BE2C (cell line): ENCODE results near the gene FOXO1.

ENCODE experiments used
- DNase-seq: peaks from one replicate; pipeline ENCODE4 v3.0.0-alpha.2; 2020
- H3K27me3 ChIP-seq: fragments of 250-450 bp; sonication (Bioruptor Pico); 2 replicates; pipeline ENCODE4 v1.5.1; 2020; ENCODE audit warnings: mild to moderate bottlenecking
- H3K36me3 ChIP-seq: fragments of 250-450 bp; sonication (Bioruptor Pico); 2 replicates; pipeline ENCODE4 v1.5.1; 2020; ENCODE audit warnings: mild to moderate bottlenecking
- H3K4me1 ChIP-seq: fragments of 250-450 bp; sonication (Bioruptor Pico); 2 replicates; pipeline ENCODE4 v1.5.1; 2020
- H3K4me3 ChIP-seq: 2 replicates; pipeline ENCODE4 v1.5.1; 2011; ENCODE audit warnings: low read depth, low read length
- H3K9me3 ChIP-seq: fragments of 250-450 bp; sonication (Bioruptor Pico); 2 replicates; pipeline ENCODE4 v1.5.1; 2020
- TF ChIP-seq, protein P1 (sequence below): IDR thresholded peaks from 2 replicates; pipeline ENCODE4 v1.5.1; 2012; ENCODE audit warnings: mild to moderate bottlenecking, low read depth, low read length

The FOXO1 gene

DNA sequence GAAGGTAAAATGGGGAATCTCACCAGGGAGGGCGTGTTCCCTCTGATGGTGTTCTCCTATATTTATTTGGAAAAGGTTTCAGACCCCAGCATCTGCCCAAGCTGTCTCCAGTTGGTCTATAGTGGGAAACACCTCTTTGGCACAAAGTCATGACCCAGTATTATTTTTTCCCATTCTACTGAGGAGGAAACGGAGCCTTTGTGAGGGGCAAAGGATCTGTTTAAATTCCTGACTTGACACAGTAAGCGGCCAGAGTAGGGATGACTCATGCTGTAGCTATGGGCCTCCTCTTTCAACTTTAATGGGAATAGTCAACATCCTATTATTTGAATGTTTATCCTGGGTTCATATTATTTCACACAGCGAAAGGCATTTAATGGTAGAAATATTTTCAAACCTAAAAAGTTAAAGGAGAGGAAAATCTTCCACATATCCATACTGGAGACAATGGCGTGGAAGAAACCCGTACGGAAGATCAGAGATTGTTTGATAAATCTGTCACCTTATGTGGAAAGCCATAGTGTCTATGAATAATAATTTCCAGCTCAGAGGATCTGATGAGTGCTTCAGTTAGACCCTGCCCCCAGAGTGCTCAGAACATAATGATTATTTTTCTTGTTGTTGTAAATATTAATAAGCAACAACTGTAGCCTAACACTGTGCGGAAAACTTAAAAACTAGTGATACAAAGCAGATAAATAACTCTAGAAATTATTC, 126.0 kb downstream of the FOXO1 start:
- H3K9me3 ChIP-seq, result no peaks in the 10 kb centered on the region
- no peaks in the 10 kb centered on the region for H3K4me1 ChIP-seq
- H3K27me3 ChIP-seq, result no peaks in the 10 kb centered on the region
- DNase-seq, result no peak
- no peak overlapping the region for H3K4me3 ChIP-seq
- TF ChIP-seq, protein P1, sequence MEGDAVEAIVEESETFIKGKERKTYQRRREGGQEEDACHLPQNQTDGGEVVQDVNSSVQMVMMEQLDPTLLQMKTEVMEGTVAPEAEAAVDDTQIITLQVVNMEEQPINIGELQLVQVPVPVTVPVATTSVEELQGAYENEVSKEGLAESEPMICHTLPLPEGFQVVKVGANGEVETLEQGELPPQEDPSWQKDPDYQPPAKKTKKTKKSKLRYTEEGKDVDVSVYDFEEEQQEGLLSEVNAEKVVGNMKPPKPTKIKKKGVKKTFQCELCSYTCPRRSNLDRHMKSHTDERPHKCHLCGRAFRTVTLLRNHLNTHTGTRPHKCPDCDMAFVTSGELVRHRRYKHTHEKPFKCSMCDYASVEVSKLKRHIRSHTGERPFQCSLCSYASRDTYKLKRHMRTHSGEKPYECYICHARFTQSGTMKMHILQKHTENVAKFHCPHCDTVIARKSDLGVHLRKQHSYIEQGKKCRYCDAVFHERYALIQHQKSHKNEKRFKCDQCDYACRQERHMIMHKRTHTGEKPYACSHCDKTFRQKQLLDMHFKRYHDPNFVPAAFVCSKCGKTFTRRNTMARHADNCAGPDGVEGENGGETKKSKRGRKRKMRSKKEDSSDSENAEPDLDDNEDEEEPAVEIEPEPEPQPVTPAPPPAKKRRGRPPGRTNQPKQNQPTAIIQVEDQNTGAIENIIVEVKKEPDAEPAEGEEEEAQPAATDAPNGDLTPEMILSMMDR, result no peak
- no peaks in the 10 kb centered on the region for H3K36me3 ChIP-seq

DNA sequence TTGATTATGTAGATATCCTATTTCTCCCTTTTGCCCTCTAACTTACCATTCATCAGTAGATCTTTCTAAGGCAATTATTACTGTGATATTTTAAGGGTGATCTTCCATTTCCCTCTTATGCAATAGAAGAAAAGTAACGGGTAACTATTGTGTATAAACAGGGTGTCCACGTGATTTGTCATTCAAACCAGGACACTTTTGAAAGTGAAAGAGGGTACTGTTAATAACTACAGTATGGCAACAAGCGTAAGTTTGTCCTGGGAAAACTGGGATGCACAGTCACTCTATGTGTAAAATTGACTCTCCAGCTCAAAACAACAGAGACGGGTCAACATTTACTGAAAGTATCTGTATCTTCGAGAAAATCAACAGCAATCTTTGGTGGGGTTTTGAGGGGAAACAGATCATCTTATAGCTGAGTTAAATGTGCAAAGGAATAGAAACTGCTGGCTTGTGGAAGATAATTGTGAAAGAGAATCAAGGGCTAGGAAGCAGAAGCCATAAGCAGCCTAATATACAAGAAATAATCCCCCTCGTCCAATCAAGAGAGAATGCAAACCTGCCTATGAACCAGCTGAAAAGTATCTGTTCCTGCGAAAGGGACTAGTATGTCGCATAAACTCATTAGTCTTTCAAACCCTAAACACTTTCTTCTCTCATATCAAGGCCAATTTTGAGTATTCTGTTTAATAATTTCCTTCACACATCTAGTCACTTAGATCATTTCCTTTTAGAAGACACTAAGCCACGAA, 126.7 kb downstream of the FOXO1 start:
- Histone ChIP-seq H3K27me3 (no peaks in the 10 kb centered on the region), H3K9me3 (no peaks in the 10 kb centered on the region), H3K36me3 (no peaks in the 10 kb centered on the region), H3K4me3 (no peak overlapping the region), H3K4me1 (no peaks in the 10 kb centered on the region)
- DNase-seq, result no peak
- TF ChIP-seq, protein P1, result no peak

DNA sequence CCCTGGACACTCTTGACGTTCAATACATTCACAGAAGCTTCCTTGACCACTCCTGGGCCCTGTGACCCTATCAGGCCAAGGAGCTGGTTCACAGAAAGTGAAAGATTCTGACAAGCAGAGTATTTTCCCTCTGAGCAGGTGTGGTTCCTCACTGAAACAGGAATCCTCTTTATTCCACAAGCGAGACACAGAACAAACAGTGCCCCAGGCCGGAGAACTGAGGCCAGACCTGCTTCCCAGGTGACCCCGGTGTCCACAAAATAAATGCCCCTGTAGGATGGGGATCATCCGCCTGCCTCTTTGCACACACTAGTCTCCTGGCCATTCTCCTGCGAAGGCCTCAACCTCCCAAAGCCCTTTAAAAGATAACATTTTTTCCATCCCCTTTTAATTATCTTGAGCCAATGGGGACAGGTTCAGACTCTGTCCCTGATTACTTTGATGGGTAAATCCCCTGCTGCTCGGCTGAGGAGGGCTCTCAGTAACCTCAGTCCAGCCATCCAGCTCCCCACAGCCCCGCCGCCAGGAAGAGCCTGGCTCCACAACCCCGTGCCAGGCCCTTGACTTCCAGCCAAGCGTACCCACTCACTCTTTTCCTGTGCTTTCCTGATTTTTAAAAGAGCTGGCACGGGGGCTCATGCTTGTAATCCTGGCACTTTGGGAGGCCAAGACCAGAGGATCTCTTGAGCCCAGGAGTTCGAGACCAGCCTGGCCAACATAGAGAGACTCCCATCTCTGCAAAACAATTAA, 129.1 kb downstream of the FOXO1 start:
- TF ChIP-seq, protein P1, result no peak
- no peaks in the 10 kb centered on the region for H3K9me3 ChIP-seq
- H3K36me3 ChIP-seq, result no peaks in the 10 kb centered on the region
- no peaks in the 10 kb centered on the region for H3K4me1 ChIP-seq
- H3K4me3 ChIP-seq, result no peak overlapping the region
- H3K27me3 ChIP-seq, result no peaks in the 10 kb centered on the region
- no peak for DNase-seq

DNA sequence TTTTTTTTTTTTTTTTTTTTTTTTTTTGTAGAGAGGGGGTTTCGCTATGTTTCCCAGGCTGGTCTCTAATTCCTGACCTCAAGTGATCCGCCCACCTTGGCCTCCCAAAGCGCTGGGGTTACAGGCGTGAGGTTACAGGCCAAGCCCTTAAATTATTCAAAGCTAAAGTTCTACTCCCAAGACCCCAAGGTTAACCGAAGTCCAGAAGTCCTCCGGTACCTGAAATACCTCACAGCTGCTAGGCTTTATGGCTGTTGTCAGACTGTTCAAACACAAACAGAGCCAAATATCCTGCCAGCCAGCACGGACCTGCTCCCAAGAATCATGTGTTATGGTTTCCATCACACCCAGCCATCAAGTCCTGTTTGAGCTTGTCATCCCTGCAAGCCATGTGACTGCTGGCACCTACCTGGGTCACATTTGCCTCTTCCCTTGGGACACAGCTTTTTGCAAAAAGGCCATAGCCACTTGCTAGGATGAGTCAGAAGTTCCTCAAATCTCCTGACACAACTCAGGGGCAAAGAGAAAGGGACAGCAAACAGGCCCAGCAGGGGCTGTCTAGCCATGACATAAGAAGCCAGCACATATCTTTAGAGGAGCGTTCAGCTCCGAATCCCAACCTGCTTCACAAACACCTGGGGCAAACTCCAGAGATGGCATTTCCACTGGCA, 129.9 kb downstream of the FOXO1 start:
- Histone ChIP-seq H3K4me1 (no peaks in the 10 kb centered on the region), H3K27me3 (no peaks in the 10 kb centered on the region), H3K36me3 (no peaks in the 10 kb centered on the region), H3K9me3 (no peaks in the 10 kb centered on the region), H3K4me3 (no peak overlapping the region)
- no peak for DNase-seq
- TF ChIP-seq, protein P1, result no peak

DNA sequence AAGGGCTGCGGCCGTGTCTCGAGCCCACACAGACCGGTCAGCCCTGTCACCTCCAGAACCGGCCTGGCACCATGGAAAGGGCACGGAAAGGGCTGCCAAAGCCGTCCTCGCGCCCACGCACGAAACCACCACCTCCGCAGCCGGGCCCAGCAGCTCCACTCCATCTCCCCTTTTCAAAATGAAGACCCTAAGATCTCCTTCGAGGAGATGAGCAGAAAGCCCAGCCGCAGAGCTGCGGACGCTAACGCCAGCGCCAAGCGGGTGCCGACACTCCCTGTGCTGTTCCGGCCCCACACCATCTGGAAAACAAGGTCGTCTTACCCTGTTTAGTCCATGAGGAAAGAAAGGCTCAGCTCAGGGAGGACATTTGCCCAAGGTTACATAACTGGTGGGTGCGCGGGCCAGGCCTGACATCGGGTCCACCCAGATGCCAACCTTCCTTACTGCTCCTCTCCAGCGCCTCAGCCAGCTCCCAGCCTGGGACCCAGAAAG, 131.1 kb downstream of the FOXO1 start:
- H3K4me1 ChIP-seq, result no peaks in the 10 kb centered on the region

More for the DNA sequence above, 131.1 kb downstream of the FOXO1 start:
- H3K36me3 ChIP-seq, result no peaks in the 10 kb centered on the region
- no peak for DNase-seq
- no peak overlapping the region for H3K4me3 ChIP-seq
- H3K9me3 ChIP-seq, result no peaks in the 10 kb centered on the region
- no peaks in the 10 kb centered on the region; the same call in 1 of the 2 replicates for H3K27me3 ChIP-seq
- TF ChIP-seq, protein P1, result no peak
